Right lobe of liver (tissue), 4 donors: ENCODE measurements around the gene CDH1.

Experiments
- CTCF ChIP-seq, 4 donors: fragments of 200-600 bp in 3 of 4; fragments of 450-650 bp in 1 of 4; IDR thresholded peaks; one replicate each; pipeline versions ENCODE4 v1.5.1 to v1.8.0; 2016 to 2022; ENCODE audit warnings: antibody characterized with exemption in 4 of 4, mild to moderate bottlenecking in 2 of 4
- POLR2A ChIP-seq: fragments of 450-650 bp; IDR thresholded peaks from one replicate; pipeline ENCODE4 v1.6.1; 2017; ENCODE audit warnings: antibody characterized with exemption, mild to moderate bottlenecking
- donor health status: DM: no; HTN: no; CAD: no.
- donor health status: DM: no; HTN: no; CAD: no.
- donor health status: DM: no; HTN: yes; CAD: no.

GRCh38 chr16:68707340-68708152 is 29.5 kb upstream of the CDH1 start:
- TF ChIP-seq CTCF (IDR thresholded peaks at IDR 0.05) (no peak), POLR2A (no peak)
